ENCODE results near the gene CBX4.
A peak's percentile ranks its signal among the peaks of the same experiment; 100 is the strongest.

Gene CBX4

GRCh38 chr17:79804856-79805696 is 34.2 kb downstream of the CBX4 start:
- no peak overlapping the region for H3K56ac ChIP-seq (ENCODE audit: low read length)
- H3K9ac ChIP-seq (ENCODE audit: low read length): no peak overlapping the region
- no peak overlapping the region for H3K4ac ChIP-seq (ENCODE audit: low read depth, low read length)
- H2AK5ac ChIP-seq (ENCODE audit: low read length): no peak overlapping the region
- H3K4me1 ChIP-seq (ENCODE audit: control insufficient read depth, low read depth, low read length): no peaks in the 10 kb centered on the region
- no peak overlapping the region for H3K27ac ChIP-seq (ENCODE audit: low read depth, low read length)
- H3K18ac ChIP-seq (ENCODE audit: low read length): no peak overlapping the region
- peaks cover 90% of the 10 kb centered on the region for H3K27me3 ChIP-seq (ENCODE audit: insufficient read depth, low read length, poor library complexity)
- no peak overlapping the region for H4K8ac ChIP-seq (ENCODE audit: low read depth, low read length)
- no peak overlapping the region for H4K5ac ChIP-seq (ENCODE audit: low read length)
- no peak overlapping the region for H3K23ac ChIP-seq (ENCODE audit: low read length)
- no peak overlapping the region for H3K4me2 ChIP-seq (ENCODE audit: low read length)
- H2BK15ac ChIP-seq (replicated peaks; ENCODE audit: low read depth): no peak overlapping the region
- no peak overlapping the region for H3K4me3 ChIP-seq (ENCODE audit: low read length)
- WGBS (ENCODE audit: extremely low coverage, insufficient coverage, low lambda C conversion rate): no CpG with 5 or more reads among the region's 22 CpGs
- H2BK5ac ChIP-seq (ENCODE audit: low read length): no peak overlapping the region
- no peak for DNase-seq
- no peaks in the 10 kb centered on the region for H3K79me2 ChIP-seq (ENCODE audit: control insufficient read depth, insufficient read depth, low read length)
- no peak overlapping the region for H2BK120ac ChIP-seq (ENCODE audit: low read depth, low read length)
- no peaks in the 10 kb centered on the region for H3K36me3 ChIP-seq (ENCODE audit: control insufficient read depth, insufficient read depth, low read length)
- H3K79me1 ChIP-seq (ENCODE audit: low read length): no peaks in the 10 kb centered on the region

DNA sequence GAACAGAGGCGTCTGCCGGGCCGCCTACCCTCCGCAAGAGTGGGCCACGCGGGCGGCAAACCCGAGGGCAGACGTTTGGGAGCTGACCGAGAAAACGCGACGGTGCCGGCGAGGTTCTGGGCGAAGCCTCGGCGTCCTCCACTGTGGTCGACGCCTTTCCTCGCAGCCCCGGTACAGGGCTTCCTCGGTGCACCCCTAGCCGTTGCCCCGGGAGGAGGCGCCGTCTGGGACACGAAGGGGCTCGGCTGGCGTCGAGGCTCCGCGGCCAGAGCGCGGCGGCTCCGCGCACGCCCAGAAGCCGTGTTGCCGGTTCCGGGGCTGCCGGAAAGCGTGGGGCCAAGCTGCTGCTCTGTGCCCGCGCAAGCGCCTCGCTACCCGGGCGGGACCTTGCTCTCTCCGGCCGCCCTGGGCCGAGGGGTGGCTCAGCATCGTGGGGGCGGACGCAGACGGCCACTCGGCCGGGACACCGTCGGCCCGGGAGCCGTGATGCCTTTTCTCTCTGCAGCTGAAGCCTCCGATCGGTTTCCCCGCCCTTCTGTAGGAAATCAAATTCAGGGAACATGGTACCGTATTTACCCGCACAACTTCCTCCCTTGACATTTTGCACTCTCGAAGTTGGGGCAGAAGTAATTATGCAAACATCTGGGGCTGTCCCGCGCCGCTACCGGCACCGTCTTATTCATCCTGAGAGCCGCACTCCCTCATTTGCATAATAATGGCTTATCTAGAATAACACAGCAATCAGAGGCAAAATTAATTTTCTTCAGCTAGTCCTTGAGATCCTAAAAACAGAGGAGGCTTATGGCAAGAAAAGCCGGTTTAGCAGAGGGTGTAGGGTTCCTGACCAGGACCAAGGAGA is 35.0 kb downstream of the CBX4 start:
- no peaks in the 10 kb centered on the region for H3K79me1 ChIP-seq (ENCODE audit: low read length)
- no peak overlapping the region for H2BK120ac ChIP-seq (ENCODE audit: low read depth, low read length)
- no peak overlapping the region for H3K4ac ChIP-seq (ENCODE audit: low read depth, low read length)
- H2AK5ac ChIP-seq (ENCODE audit: low read length): no peak overlapping the region
- H3K9ac ChIP-seq (ENCODE audit: low read length): no peak overlapping the region
- WGBS (ENCODE audit: extremely low coverage, insufficient coverage, low lambda C conversion rate): no CpG with 5 or more reads among the region's 76 CpGs
- H3K4me2 ChIP-seq (ENCODE audit: low read length): no peak overlapping the region
- no peaks in the 10 kb centered on the region for H3K79me2 ChIP-seq (ENCODE audit: control insufficient read depth, insufficient read depth, low read length)
- no peak for DNase-seq
- H3K36me3 ChIP-seq (ENCODE audit: control insufficient read depth, insufficient read depth, low read length): no peaks in the 10 kb centered on the region
- H3K23ac ChIP-seq (ENCODE audit: low read length): no peak overlapping the region
- no peak overlapping the region for H4K5ac ChIP-seq (ENCODE audit: low read length)
- no peak overlapping the region for H3K56ac ChIP-seq (ENCODE audit: low read length)
- H3K4me1 ChIP-seq (ENCODE audit: control insufficient read depth, low read depth, low read length): no peaks in the 10 kb centered on the region
- no peak overlapping the region for H3K4me3 ChIP-seq (ENCODE audit: low read length)
- H4K8ac ChIP-seq (ENCODE audit: low read depth, low read length): no peak overlapping the region
- no peak overlapping the region for H3K18ac ChIP-seq (ENCODE audit: low read length)
- H2BK15ac ChIP-seq (replicated peaks; ENCODE audit: low read depth): no peak overlapping the region
- no peak overlapping the region for H3K27ac ChIP-seq (ENCODE audit: low read depth, low read length)
- peaks cover 97% of the 10 kb centered on the region for H3K27me3 ChIP-seq (ENCODE audit: insufficient read depth, low read length, poor library complexity)
- H2BK5ac ChIP-seq (ENCODE audit: low read length): no peak overlapping the region

GRCh38 chr17:79803421-79803996 is 35.7 kb downstream of the CBX4 start:
- Histone ChIP-seq H2BK15ac (replicated peaks; ENCODE audit: low read depth) (no peak overlapping the region), H3K27ac (ENCODE audit: low read depth, low read length) (no peak overlapping the region), H3K79me2 (ENCODE audit: control insufficient read depth, insufficient read depth, low read length) (no peaks in the 10 kb centered on the region), H4K8ac (ENCODE audit: low read depth, low read length) (no peak overlapping the region), H3K79me1 (ENCODE audit: low read length) (no peaks in the 10 kb centered on the region), H3K23ac (ENCODE audit: low read length) (no peak overlapping the region), H3K4ac (ENCODE audit: low read depth, low read length) (no peak overlapping the region), H3K36me3 (ENCODE audit: control insufficient read depth, insufficient read depth, low read length) (no peaks in the 10 kb centered on the region), H3K27me3 (ENCODE audit: insufficient read depth, low read length, poor library complexity) (peaks cover 98% of the 10 kb centered on the region), H2AK5ac (ENCODE audit: low read length) (no peak overlapping the region), H3K4me3 (ENCODE audit: low read length) (no peak overlapping the region), H3K56ac (ENCODE audit: low read length) (no peak overlapping the region), H3K4me2 (ENCODE audit: low read length) (no peak overlapping the region), H3K9ac (ENCODE audit: low read length) (no peak overlapping the region), H3K4me1 (ENCODE audit: control insufficient read depth, low read depth, low read length) (no peaks in the 10 kb centered on the region), H4K5ac (ENCODE audit: low read length) (no peak overlapping the region), H2BK120ac (ENCODE audit: low read depth, low read length) (no peak overlapping the region), H3K18ac (ENCODE audit: low read length) (no peak overlapping the region), H2BK5ac (ENCODE audit: low read length) (no peak overlapping the region)
- no peak for DNase-seq
- no CpG with 5 or more reads among the region's 31 CpGs for WGBS (ENCODE audit: extremely low coverage, insufficient coverage, low lambda C conversion rate)

- peak overlapping the region; percentile 25 for H3K56ac ChIP-seq (ENCODE audit: low read length)
- H3K27ac ChIP-seq (ENCODE audit: low read depth, low read length): no peak overlapping the region
- no peak overlapping the region for H2BK120ac ChIP-seq (ENCODE audit: low read depth, low read length)
- no peak overlapping the region for H3K4ac ChIP-seq (ENCODE audit: low read depth, low read length)
- DNase-seq: no peak
- H4K5ac ChIP-seq (ENCODE audit: low read length): no peak overlapping the region
- H3K79me1 ChIP-seq (ENCODE audit: low read length): no peaks in the 10 kb centered on the region
- H3K4me2 ChIP-seq (ENCODE audit: low read length): no peak overlapping the region
- H4K8ac ChIP-seq (ENCODE audit: low read depth, low read length): no peak overlapping the region
- no peak overlapping the region for H2AK5ac ChIP-seq (ENCODE audit: low read length)
- H3K4me1 ChIP-seq (ENCODE audit: control insufficient read depth, low read depth, low read length): peaks cover 1% of the 10 kb centered on the region
- no peak overlapping the region for H3K23ac ChIP-seq (ENCODE audit: low read length)
- H3K79me2 ChIP-seq (ENCODE audit: control insufficient read depth, insufficient read depth, low read length): no peaks in the 10 kb centered on the region
- H3K18ac ChIP-seq (ENCODE audit: low read length): no peak overlapping the region
- WGBS (ENCODE audit: extremely low coverage, insufficient coverage, low lambda C conversion rate): no CpG with 5 or more reads among the region's 57 CpGs
- H2BK15ac ChIP-seq (replicated peaks; ENCODE audit: low read depth): no peak overlapping the region
- no peaks in the 10 kb centered on the region for H3K36me3 ChIP-seq (ENCODE audit: control insufficient read depth, insufficient read depth, low read length)
- H2BK5ac ChIP-seq (ENCODE audit: low read length): no peak overlapping the region
- H3K9ac ChIP-seq (ENCODE audit: low read length): no peak overlapping the region
- H3K4me3 ChIP-seq (ENCODE audit: low read length): no peak overlapping the region
- peaks cover 98% of the 10 kb centered on the region for H3K27me3 ChIP-seq (ENCODE audit: insufficient read depth, low read length, poor library complexity)
Observed at GRCh38 chr17:79802736-79803420, 36.4 kb downstream of the CBX4 start.

DNA sequence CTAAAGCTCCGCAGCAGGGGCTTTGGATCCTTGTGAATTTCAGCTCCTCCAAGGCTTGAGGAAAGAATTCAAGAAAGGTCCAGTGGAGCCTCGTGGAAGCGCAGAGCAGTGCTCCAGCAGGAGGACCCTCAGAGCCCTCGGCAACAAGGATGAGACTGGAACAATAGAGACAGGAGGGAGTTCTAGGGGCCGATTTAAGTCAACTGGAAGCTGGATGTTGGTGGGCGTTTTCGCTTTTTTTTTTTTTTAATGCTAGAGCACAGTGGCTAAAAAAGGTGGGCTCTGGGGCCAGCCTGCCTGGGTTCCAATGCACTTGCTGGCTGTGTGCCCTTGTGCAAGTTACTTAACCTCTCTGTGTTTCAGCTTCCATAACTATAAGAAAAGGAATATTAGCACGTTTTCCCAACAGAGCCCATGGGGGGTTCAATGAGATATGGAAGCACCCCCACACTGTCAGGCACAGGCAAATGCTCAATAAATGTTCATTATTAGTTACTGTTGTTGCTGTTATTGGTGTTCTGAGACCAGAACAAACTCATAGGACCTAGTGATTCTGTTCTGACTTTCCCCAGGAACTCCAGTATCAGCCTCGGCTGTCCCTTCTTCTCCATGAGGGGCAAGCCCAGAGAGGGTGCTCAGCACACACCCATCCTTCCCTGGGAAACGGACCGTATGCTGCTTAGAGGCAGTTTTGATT is 37.1 kb downstream of the CBX4 start:
- no peak overlapping the region for H2BK15ac ChIP-seq (replicated peaks; ENCODE audit: low read depth)
- H3K79me1 ChIP-seq (ENCODE audit: low read length): no peaks in the 10 kb centered on the region
- H3K56ac ChIP-seq (ENCODE audit: low read length): peak overlapping the region; percentile 25
- H3K27me3 ChIP-seq (ENCODE audit: insufficient read depth, low read length, poor library complexity): peaks cover 93% of the 10 kb centered on the region
- no peak overlapping the region for H3K4me2 ChIP-seq (ENCODE audit: low read length)
- no peak overlapping the region for H4K8ac ChIP-seq (ENCODE audit: low read depth, low read length)
- no peak overlapping the region for H2BK120ac ChIP-seq (ENCODE audit: low read depth, low read length)
- H2AK5ac ChIP-seq (ENCODE audit: low read length): no peak overlapping the region
- no peak overlapping the region for H3K27ac ChIP-seq (ENCODE audit: low read depth, low read length)
- no peak overlapping the region for H3K18ac ChIP-seq (ENCODE audit: low read length)
- H3K4ac ChIP-seq (ENCODE audit: low read depth, low read length): no peak overlapping the region
- H3K23ac ChIP-seq (ENCODE audit: low read length): no peak overlapping the region
- no peak overlapping the region for H3K9ac ChIP-seq (ENCODE audit: low read length)
- no peak overlapping the region for H4K5ac ChIP-seq (ENCODE audit: low read length)
- DNase-seq: no peak
- peaks cover 1% of the 10 kb centered on the region for H3K4me1 ChIP-seq (ENCODE audit: control insufficient read depth, low read depth, low read length)
- no CpG with 5 or more reads among the region's 11 CpGs for WGBS (ENCODE audit: extremely low coverage, insufficient coverage, low lambda C conversion rate)
- no peaks in the 10 kb centered on the region for H3K36me3 ChIP-seq (ENCODE audit: control insufficient read depth, insufficient read depth, low read length)
- H2BK5ac ChIP-seq (ENCODE audit: low read length): no peak overlapping the region
- H3K4me3 ChIP-seq (ENCODE audit: low read length): no peak overlapping the region
- no peaks in the 10 kb centered on the region for H3K79me2 ChIP-seq (ENCODE audit: control insufficient read depth, insufficient read depth, low read length)
